Aorta (tissue), 5 donors: ENCODE data around the gene FBXL19. TPM values are rescaled to one million over a fixed set of nuclear protein-coding genes. Genes with fewer than 3 reads are reported as not detected.
A peak's percentile ranks its signal among the peaks of the same experiment; 100 is the strongest.

Experiments used
- ATAC-seq: fragments of 200-7000 bp; cut with Tn5 transposase; one replicate; pipeline ENCODE4 v1.9.1; 2022; ENCODE audit warnings: moderate library complexity; ENCODE audit not compliant: low FRiP score
- DNase-seq, 2 donors: peaks; one replicate each; pipeline ENCODE4 v3.0.0-alpha.2; 2020
- H3K27ac ChIP-seq, 2 donors: one replicate each; pipeline ENCODE4 v1.5.1; 2013; ENCODE audit warnings: low read length in 2 of 2, mild to moderate bottlenecking in 2 of 2, moderate library complexity in 2 of 2, control low read depth in 1 of 2, inconsistent platforms in 1 of 2, low read depth in 1 of 2
- H3K27me3 ChIP-seq, 2 donors: one replicate each; pipeline ENCODE4 v1.6.1; 2013; ENCODE audit warnings: control low read depth in 1 of 2, low read length in 1 of 2, mild to moderate bottlenecking in 1 of 2, moderate library complexity in 1 of 2; ENCODE audit not compliant: insufficient read depth in 2 of 2, control insufficient read depth in 1 of 2
- H3K36me3 ChIP-seq, 2 donors: one replicate each; pipeline ENCODE4 v1.6.1; 2013; ENCODE audit warnings: control low read depth in 1 of 2, low read length in 1 of 2, mild to moderate bottlenecking in 1 of 2; ENCODE audit not compliant: insufficient read depth in 2 of 2, control insufficient read depth in 1 of 2
- H3K4me1 ChIP-seq, 2 donors: one replicate each; pipeline ENCODE4 v1.6.1; 2013; ENCODE audit warnings: low read length in 2 of 2, control low read depth in 1 of 2, mild to moderate bottlenecking in 1 of 2, moderate library complexity in 1 of 2; ENCODE audit not compliant: insufficient read depth in 2 of 2, control insufficient read depth in 1 of 2
- H3K4me3 ChIP-seq, 2 donors: one replicate each; pipeline ENCODE4 v1.5.1; 2013; ENCODE audit warnings: low read length in 2 of 2, control low read depth in 1 of 2, mild to moderate bottlenecking in 1 of 2
- H3K9me3 ChIP-seq: one replicate; pipeline ENCODE4 v1.6.1; 2013; ENCODE audit warnings: mild to moderate bottlenecking, low read length; ENCODE audit not compliant: control insufficient read depth
- WGBS, 2 donors: extraction: QIAGEN DNeasy Blood & Tissue Kit; methylation state at CpG; one replicate each; pipeline ENCODE4 v1.1.7; 2013; 5-methylcytosine and 5-hydroxymethylcytosine counted together
- intact Hi-C, 2 donors: fragments of 100-400 bp; cut with DNase I; formaldehyde crosslinking; loops; one replicate each; pipeline versions ENCODE4 v1.14.2 to v1.15.0; 2022
- polyA plus RNA-seq, 2 donors: library from polyadenylated mRNA; stranded (reverse); fragments of 200-250 nt; gene quantifications; one replicate each; pipeline ENCODE4 v1.2.3, GENCODE V29; 2013
- total RNA-seq, 2 donors: library from RNA; stranded (reverse); fragmentation: NEBNext Ultra II Directional; extraction: Animal tissue kit (Norgen Biotek cat#: 25700); gene quantifications; one replicate each; pipeline ENCODE4 v1.2.1, GENCODE V29; 2021
- donor health status: healthy with polysubstance abuse.
- donor health status: Bipolar disorder and iron deficiency.
- donor health status: DM: no; HTN: no; CAD: no.
- donor health status: DM: no; HTN: no; CAD: no.
- donor health status: DM: yes; HTN: yes; CAD: no.

The FBXL19 gene
- total and polyA plus RNA-seq, 4 donors, result 4.3 to 22.7 (median 13.1) TPM

DNA sequence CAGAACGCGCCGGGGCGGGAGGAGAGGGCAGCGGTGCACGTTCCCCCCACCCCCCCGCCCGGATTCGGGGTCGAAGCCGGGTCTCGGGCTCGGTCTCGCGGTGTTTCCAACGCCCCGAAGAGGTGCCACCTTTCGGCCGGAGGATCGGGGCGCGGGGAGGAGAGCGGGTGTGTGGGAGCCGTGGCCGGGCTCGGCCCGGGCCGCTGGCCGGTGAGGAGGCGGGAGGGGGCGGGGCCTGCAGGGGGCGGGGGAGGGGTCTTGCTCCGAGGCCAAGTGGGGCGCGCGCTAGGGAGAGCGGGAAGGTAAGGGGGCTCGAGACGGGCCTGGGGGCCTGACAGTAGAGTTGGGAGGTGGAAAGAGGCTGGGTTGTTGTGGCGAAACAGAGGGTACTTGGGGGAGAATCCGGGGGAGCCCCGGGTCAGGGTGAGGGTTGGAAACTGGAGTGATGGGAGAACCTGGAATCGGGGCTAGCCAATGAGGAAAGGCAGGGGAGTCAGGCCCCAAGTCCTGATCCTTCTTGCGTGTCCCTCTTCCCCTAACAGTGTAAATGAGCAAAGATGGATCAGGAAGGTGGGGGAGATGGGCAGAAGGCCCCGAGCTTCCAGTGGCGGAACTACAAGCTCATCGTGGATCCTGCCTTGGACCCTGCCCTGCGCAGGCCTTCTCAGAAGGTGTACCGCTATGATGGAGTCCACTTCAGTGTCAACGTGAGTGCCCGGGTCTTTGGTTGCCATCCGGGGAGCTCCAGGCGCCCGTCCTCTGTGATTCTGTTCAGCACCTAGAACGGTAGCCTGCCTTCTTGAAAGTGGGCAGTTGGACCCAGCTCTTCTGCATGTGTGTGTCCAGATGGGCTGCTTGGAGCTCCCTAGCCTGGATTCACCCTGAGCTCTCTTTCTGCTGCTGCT lies 35.1 kb downstream of the FBXL19 start:
- 11 to 14% methylated on average over 39 to 55 of the region's 55 CpGs for WGBS, 2 donors
- DNase-seq, result peak; percentile 49 to 88
- Histone ChIP-seq H3K9me3 (no peaks in the 10 kb centered on the region), H3K36me3 (peaks cover 0 to 6% of the 10 kb centered on the region in 2 donors), H3K27me3 (no peaks in the 10 kb centered on the region), H3K4me1 (no peaks in the 10 kb centered on the region), H3K4me3 (peak overlapping the region; percentile 68 to 97), H3K27ac (peak overlapping the region in 1 of 2 donors; percentile 92)
- no peak for ATAC-seq
- intact Hi-C loops, result loop anchor here in 1 of 2 donors (10.0 kb wide), 1 partner anchor 116 kb away; the partner anchor contains the start of genes ZNF646 and ZNF668

DNA sequence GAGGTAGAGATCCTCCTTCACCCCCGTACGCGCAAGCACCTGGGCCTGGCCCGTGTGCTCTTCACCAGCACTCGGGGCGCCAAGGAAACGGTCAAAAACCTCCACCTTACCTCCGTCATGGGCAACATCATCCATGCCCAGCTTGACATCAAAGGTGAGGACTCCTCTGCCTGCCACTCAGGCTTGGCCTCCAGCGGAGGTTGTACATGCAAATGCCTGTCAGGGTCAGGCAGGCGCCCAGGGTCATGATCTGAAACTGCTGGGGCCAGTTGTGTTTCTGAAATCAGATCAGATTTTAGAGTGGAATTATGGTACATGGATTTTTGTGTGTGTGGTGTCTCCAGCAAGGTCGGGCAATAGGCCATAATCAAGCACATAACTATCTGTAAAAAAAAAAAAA lies 38.0 kb downstream of the FBXL19 start:
- no peak overlapping the region for H3K27ac ChIP-seq
- peak in 1 of 2 donors; percentile 41 for DNase-seq
- H3K4me1 ChIP-seq, result no peaks in the 10 kb centered on the region
- 91 to 93% methylated on average over 11 of the region's 11 CpGs for WGBS, 2 donors
- no peaks in the 10 kb centered on the region for H3K9me3 ChIP-seq
- intact Hi-C loops, result no loop called here
- peaks cover 0 to 9% of the 10 kb centered on the region in 2 donors for H3K36me3 ChIP-seq
- H3K4me3 ChIP-seq, result no peak overlapping the region
- ATAC-seq, result no peak
- no peaks in the 10 kb centered on the region for H3K27me3 ChIP-seq

DNA sequence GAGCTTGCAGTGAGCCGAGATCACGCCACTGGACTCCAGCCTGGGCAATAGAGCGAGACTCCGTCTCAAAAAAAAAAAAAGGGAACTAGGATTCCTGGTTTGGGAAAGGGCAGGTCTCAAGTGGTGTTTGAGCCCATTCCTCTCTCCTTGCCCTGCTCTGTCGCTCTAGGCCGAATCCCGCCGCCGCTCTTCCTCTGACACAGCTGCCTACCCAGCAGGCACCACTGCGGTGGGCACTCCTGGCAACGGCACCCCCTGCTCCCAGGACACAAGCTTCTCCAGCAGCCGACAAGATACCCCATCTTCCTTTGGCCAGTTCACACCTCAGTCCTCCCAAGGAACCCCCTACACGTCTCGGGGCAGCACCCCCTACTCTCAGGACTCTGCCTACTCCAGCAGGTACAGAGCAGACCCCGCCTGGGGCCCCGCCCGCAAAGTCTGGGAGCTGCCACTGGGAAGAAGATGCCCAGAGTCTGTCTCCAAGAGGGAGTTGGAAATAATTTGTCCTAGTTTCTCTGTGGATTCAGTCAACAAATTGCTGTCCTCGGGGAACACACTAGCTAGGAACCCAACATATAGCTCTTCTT lies 40.6 kb downstream of the FBXL19 start:
- Histone ChIP-seq H3K4me1 (no peaks in the 10 kb centered on the region), H3K27ac (no peak overlapping the region), H3K36me3 (peaks cover 0 to 9% of the 10 kb centered on the region in 2 donors), H3K9me3 (no peaks in the 10 kb centered on the region), H3K27me3 (no peaks in the 10 kb centered on the region), H3K4me3 (no peak overlapping the region)
- WGBS, 2 donors, result 91 to 93% methylated on average over 16 to 18 of the region's 18 CpGs
- intact Hi-C loops, result no loop called here
- no peak for ATAC-seq
- no peak for DNase-seq

DNA sequence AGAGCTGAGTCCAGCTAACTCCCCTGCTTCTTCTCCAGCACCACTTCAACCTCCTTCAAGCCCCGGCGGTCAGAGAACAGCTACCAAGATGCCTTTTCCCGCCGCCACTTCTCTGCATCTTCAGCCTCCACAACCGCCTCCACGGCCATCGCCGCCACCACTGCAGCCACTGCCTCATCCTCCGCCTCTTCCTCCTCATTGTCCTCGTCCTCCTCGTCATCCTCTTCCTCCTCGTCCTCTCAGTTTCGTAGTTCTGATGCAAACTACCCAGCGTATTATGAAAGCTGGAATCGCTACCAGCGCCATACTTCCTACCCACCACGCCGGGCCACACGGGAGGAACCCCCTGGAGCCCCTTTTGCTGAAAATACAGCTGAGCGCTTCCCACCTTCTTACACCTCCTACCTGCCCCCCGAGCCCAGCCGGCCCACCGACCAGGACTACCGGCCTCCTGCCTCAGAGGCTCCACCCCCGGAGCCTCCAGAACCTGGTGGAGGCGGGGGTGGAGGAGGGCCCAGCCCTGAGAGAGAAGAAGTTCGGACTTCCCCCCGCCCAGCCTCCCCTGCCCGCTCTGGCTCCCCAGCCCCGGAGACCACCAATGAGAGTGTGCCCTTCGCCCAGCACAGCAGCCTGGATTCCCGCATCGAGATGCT lies 41.3 kb downstream of the FBXL19 start:
- Histone ChIP-seq H3K9me3 (no peaks in the 10 kb centered on the region), H3K27me3 (no peaks in the 10 kb centered on the region), H3K27ac (no peak overlapping the region), H3K4me3 (no peak overlapping the region), H3K4me1 (no peaks in the 10 kb centered on the region), H3K36me3 (peaks cover 0 to 12% of the 10 kb centered on the region in 2 donors)
- no peak for DNase-seq
- ATAC-seq, result no peak
- WGBS, 2 donors, result 89% methylated on average over 32 to 33 of the region's 33 CpGs
- intact Hi-C loops, result no loop called here

DNA sequence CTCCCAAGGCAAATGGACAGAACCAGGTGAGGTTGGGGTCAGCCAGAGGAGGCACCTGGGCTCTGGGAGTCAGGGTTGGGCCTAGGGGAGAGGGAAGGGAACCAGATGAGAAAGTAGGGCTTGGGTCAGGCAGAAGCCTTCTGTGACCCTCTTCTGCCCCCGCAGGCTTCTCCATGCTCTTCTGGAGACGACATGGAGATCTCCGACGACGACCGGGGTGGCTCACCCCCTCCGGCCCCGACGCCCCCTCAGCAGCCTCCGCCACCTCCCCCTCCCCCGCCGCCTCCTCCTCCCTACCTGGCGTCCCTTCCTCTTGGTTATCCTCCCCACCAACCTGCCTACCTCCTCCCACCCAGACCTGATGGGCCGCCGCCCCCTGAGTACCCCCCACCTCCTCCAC lies 42.1 kb downstream of the FBXL19 start:
- ATAC-seq, result no peak
- H3K4me3 ChIP-seq, result no peak overlapping the region
- peaks cover 0 to 11% of the 10 kb centered on the region in 2 donors for H3K36me3 ChIP-seq
- WGBS, 2 donors, result 85 to 88% methylated on average over 15 of the region's 15 CpGs
- DNase-seq, result no peak
- no peaks in the 10 kb centered on the region for H3K4me1 ChIP-seq
- H3K27me3 ChIP-seq, result no peaks in the 10 kb centered on the region
- H3K9me3 ChIP-seq, result no peaks in the 10 kb centered on the region
- no peak overlapping the region for H3K27ac ChIP-seq
- intact Hi-C loops, result no loop called here

DNA sequence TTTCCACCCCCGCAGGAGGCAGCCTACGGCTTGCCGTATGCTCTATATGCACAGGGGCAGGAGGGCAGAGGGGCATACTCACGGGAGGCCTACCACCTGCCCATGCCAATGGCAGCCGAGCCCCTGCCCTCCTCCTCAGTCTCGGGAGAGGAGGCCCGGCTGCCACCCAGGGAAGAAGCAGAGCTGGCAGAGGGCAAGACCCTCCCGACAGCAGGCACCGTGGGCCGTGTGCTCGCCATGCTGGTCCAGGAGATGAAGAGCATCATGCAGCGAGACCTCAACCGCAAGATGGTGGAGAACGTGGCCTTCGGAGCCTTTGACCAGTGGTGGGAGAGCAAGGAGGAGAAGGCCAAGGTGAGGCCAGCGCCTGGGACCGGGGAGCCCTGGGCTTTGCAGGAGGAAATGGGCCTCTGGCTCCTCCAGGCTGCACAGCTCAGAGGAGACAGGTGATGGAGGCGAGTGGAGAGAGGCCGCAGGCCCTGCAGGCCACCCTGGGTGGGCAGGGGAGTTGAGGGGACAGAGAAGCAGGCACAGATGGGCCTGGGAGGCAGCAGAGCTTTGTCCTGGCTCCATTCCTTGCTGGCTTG lies 42.8 kb downstream of the FBXL19 start:
- no peaks in the 10 kb centered on the region for H3K9me3 ChIP-seq
- peaks cover 0 to 9% of the 10 kb centered on the region in 2 donors for H3K36me3 ChIP-seq
- WGBS, 2 donors, result 89 to 92% methylated on average over 14 to 19 of the region's 19 CpGs
- no peak overlapping the region for H3K27ac ChIP-seq
- no peak for ATAC-seq
- H3K4me3 ChIP-seq, result no peak overlapping the region
- DNase-seq, result peak in 1 of 2 donors; percentile 33
- intact Hi-C loops, result no loop called here
- no peaks in the 10 kb centered on the region for H3K4me1 ChIP-seq
- H3K27me3 ChIP-seq, result no peaks in the 10 kb centered on the region

DNA sequence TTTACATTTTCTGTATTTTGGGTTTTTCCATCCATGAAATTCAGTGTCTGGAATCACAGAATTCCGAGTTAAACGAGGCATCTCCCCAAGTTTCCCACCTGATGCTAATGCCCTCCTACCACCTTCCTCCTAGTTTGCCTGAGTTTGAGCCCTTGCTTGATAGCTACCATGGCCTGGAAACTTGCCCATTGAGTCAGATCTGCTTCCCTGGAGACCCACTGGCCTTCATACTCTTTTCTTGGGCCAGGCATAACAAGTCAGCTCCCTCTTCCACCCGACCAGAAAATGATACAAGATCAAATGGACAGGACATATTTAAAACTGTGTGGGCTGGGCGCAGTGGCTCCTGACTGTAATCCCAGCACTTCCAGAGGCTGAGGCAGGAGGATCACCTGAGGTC lies 44.4 kb downstream of the FBXL19 start:
- Histone ChIP-seq H3K4me1 (no peaks in the 10 kb centered on the region), H3K4me3 (no peak overlapping the region), H3K27me3 (no peaks in the 10 kb centered on the region), H3K36me3 (peaks cover 0 to 7% of the 10 kb centered on the region in 2 donors), H3K27ac (no peak overlapping the region), H3K9me3 (no peaks in the 10 kb centered on the region)
- DNase-seq, result no peak
- no peak for ATAC-seq
- 71 to 72% methylated on average over 4 of the region's 4 CpGs for whole genome bisulfite sequencing, 2 donors
- intact Hi-C loops, result no loop called here

DNA sequence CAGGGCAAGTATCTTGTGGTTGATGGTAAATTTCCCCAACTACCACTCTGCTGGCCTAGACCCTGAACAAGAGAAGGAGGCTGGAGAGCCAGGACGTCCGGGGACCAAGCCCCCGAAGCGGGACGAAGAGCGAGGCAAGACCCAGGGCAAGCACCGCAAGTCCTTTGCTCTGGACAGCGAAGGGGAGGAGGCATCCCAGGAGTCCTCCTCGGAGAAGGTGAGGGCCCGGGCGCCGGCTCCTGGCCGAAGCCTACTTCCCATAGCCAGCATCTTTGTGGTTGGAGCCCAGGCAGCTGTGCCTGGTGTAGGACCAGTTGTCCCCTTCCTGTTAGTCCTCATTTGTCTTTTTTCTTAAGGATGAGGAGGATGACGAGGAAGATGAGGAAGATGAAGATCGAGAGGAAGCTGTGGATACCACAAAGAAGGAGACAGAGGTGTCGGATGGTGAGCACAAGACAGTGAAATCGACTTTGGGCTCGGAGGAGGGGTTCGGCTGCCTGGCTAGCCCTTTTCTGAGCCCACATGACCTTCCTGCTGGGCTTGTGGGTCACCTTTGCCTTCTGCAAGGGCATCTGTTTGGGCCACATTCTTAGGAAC lies 46.0 kb downstream of the FBXL19 start:
- H3K27ac ChIP-seq, result no peak overlapping the region
- H3K36me3 ChIP-seq, result peaks cover 0 to 8% of the 10 kb centered on the region in 2 donors
- no peaks in the 10 kb centered on the region for H3K4me1 ChIP-seq
- H3K4me3 ChIP-seq, result no peak overlapping the region
- WGBS, 2 donors, result 93% methylated on average over 19 of the region's 19 CpGs
- no peak for ATAC-seq
- H3K27me3 ChIP-seq, result no peaks in the 10 kb centered on the region
- no peak for DNase-seq
- intact Hi-C loops, result no loop called here
- H3K9me3 ChIP-seq, result no peaks in the 10 kb centered on the region
